H1 (cell line): Measurements from ENCODE around the gene HDHD2. TPM values are rescaled to one million over a fixed set of nuclear protein-coding genes. Genes with fewer than 3 reads are reported as not detected.

ENCODE experiments used
- CTCF ChIA-PET: fragments of 300-600 bp; sonication (Branson Sonifier 250); formaldehyde crosslinking; loops from one replicate; lab custom pipeline; 2021; ENCODE audit not compliant: partially characterized antibody; lab: Charles Lee
- POLR2A ChIA-PET: fragments of 300-600 bp; sonication (Branson Sonifier 250); formaldehyde crosslinking; loops from one replicate; lab custom pipeline; 2021; ENCODE audit warnings: inconsistent platforms; ENCODE audit not compliant: partially characterized antibody; lab: Charles Lee
- DNase-seq, 2 experiments: peaks; one replicate each; pipeline versions ENCODE4 v3.0.0 to v3.0.0-alpha.2; 2010 to 2022; ENCODE audit warnings: low spot score in 2 of 2, low read depth in 1 of 2, mixed read lengths in 1 of 2
- FAIRE-seq: peaks from 2 replicates; lab custom pipeline; 2011; peaks lifted over from hg19 to GRCh38; lab: Jason Lieb, UNC
- H2AFZ ChIP-seq: 2 replicates; pipeline ENCODE4 v1.8.1; 2012; ENCODE audit warnings: low read length, inconsistent platforms
- H2AK5ac ChIP-seq: 2 replicates; pipeline ENCODE4 v1.6.1; 2013; ENCODE audit warnings: low read depth, low read length
- H2BK120ac ChIP-seq: replicated peaks from 2 replicates; pipeline ENCODE3; 2013; ENCODE audit warnings: low read depth, low read length, inconsistent platforms
- H2BK12ac ChIP-seq: 2 replicates; pipeline ENCODE4 v1.6.1; 2013; ENCODE audit warnings: low read depth, low read length
- H2BK15ac ChIP-seq: 2 replicates; pipeline ENCODE4 v1.6.1; 2013; ENCODE audit warnings: low read length
- H2BK20ac ChIP-seq: 2 replicates; pipeline ENCODE4 v1.6.1; 2013; ENCODE audit warnings: low read length
- H2BK5ac ChIP-seq: 2 replicates; pipeline ENCODE4 v1.6.1; 2013; ENCODE audit warnings: low read depth, low read length
- H3K14ac ChIP-seq: 2 replicates; pipeline ENCODE4 v1.6.1; 2013; ENCODE audit warnings: inconsistent platforms; ENCODE audit not compliant: insufficient read length
- H3K18ac ChIP-seq: 2 replicates; pipeline ENCODE4 v1.6.1; 2013; ENCODE audit warnings: low read length; ENCODE audit errors: extremely low read depth
- H3K23ac ChIP-seq: 2 replicates; pipeline ENCODE4 v1.6.1; 2013; ENCODE audit warnings: inconsistent platforms; ENCODE audit not compliant: insufficient read length
- H3K23me2 ChIP-seq: 2 replicates; pipeline ENCODE4 v1.6.1; 2013; ENCODE audit warnings: low read depth, low read length
- H3K27ac ChIP-seq: 2 replicates; pipeline ENCODE4 v1.6.1; 2011; ENCODE audit warnings: low read depth, low read length, inconsistent platforms
- H3K27me3 ChIP-seq, 4 experiments: replicated peaks in 1 of 4; 1 replicate in 1 of 4; 2 replicates in 3 of 4; pipeline versions ENCODE4 v1.6.1 to v1.8.1; 2011 to 2013; ENCODE audit warnings: low read length in 3 of 4, mild to moderate bottlenecking in 3 of 4, inconsistent platforms in 2 of 4, mixed read lengths in 2 of 4, moderate library complexity in 1 of 4; ENCODE audit not compliant: control insufficient read depth in 3 of 4, insufficient read depth in 3 of 4; ENCODE audit errors: extremely low read depth in 1 of 4
- H3K36me3 ChIP-seq, 4 experiments: 2 replicates each; pipeline versions ENCODE4 v1.6.1 to v1.8.1; 2011 to 2013; ENCODE audit warnings: mild to moderate bottlenecking in 4 of 4, low read length in 3 of 4, moderate library complexity in 2 of 4, control low read depth in 1 of 4, inconsistent platforms in 1 of 4; ENCODE audit not compliant: insufficient read depth in 4 of 4, control insufficient read depth in 2 of 4
- H3K4ac ChIP-seq: replicated peaks from 2 replicates; pipeline ENCODE3; 2013; ENCODE audit warnings: low read length, low read depth, mixed read lengths, inconsistent platforms; ENCODE audit not compliant: insufficient read length
- H3K4me1 ChIP-seq, 4 experiments: replicated peaks in 1 of 4; 1 replicate in 1 of 4; 2 replicates in 3 of 4; pipeline versions ENCODE4 v1.6.1 to v1.8.1; 2011 to 2013; ENCODE audit warnings: low read length in 3 of 4, inconsistent platforms in 2 of 4, mixed read lengths in 1 of 4; ENCODE audit not compliant: insufficient read depth in 4 of 4, control insufficient read depth in 3 of 4
- H3K4me2 ChIP-seq, 2 experiments: 2 replicates each; pipeline versions ENCODE4 v1.6.1 to v1.8.1; 2011 to 2013; ENCODE audit warnings: low read depth in 2 of 2, low read length in 2 of 2, control low read depth in 1 of 2, inconsistent platforms in 1 of 2, mild to moderate bottlenecking in 1 of 2; ENCODE audit not compliant: insufficient read depth in 1 of 2
- H3K4me3 ChIP-seq, 4 experiments: fragments of 200-600, 300-600 bp in 1 of 4; sonication (generic), shearing (Covaris generic), sonication (Bioruptor Twin) in 1 of 4; 2 replicates each; pipeline versions ENCODE4 v1.5.1 to v1.8.1; 2011 to 2016; ENCODE audit warnings: low read length in 4 of 4, low read depth in 3 of 4, control low read depth in 2 of 4, inconsistent platforms in 2 of 4, mild to moderate bottlenecking in 2 of 4, mixed read lengths in 1 of 4, moderate library complexity in 1 of 4; ENCODE audit not compliant: insufficient read depth in 2 of 4; ENCODE audit errors: extremely low read depth in 1 of 4
- H3K56ac ChIP-seq: replicated peaks from 2 replicates; pipeline ENCODE3; 2013; ENCODE audit warnings: low read depth, mild to moderate bottlenecking, mixed read lengths, low read length, inconsistent platforms; ENCODE audit not compliant: insufficient read length
- H3K79me1 ChIP-seq: 2 replicates; pipeline ENCODE4 v1.6.1; 2013; ENCODE audit warnings: low read depth, low read length, control low read depth
- H3K79me2 ChIP-seq, 2 experiments: 2 replicates each; pipeline versions ENCODE4 v1.6.1 to v1.8.1; 2012 to 2013; ENCODE audit warnings: low read length in 2 of 2, mild to moderate bottlenecking in 2 of 2, inconsistent platforms in 1 of 2; ENCODE audit not compliant: insufficient read depth in 2 of 2, control insufficient read depth in 1 of 2
- H3K9ac ChIP-seq, 4 experiments: replicated peaks in 1 of 4; 1 replicate in 1 of 4; 2 replicates in 3 of 4; pipeline versions ENCODE4 v1.6.1 to v1.8.1; 2011 to 2013; ENCODE audit warnings: low read depth in 3 of 4, low read length in 3 of 4, control low read depth in 2 of 4, mild to moderate bottlenecking in 2 of 4, moderate library complexity in 2 of 4, inconsistent platforms in 1 of 4; ENCODE audit errors: extremely low read depth in 1 of 4
- H3K9me3 ChIP-seq, 2 experiments: 2 replicates each; pipeline versions ENCODE4 v1.6.1 to v1.8.1; 2012 to 2013; ENCODE audit warnings: mild to moderate bottlenecking in 2 of 2, moderate library complexity in 2 of 2, control low read depth in 1 of 2, inconsistent platforms in 1 of 2, low read depth in 1 of 2, low read length in 1 of 2, mixed read lengths in 1 of 2; ENCODE audit not compliant: insufficient read depth in 2 of 2
- H4K20me1 ChIP-seq, 2 experiments: replicated peaks in 1 of 2; 2 replicates each; pipeline versions ENCODE3 to v1.8.1; 2011 to 2013; ENCODE audit warnings: inconsistent platforms in 2 of 2, low read length in 2 of 2, mild to moderate bottlenecking in 1 of 2; ENCODE audit not compliant: insufficient read depth in 2 of 2, control insufficient read depth in 1 of 2
- H4K5ac ChIP-seq: 2 replicates; pipeline ENCODE4 v1.6.1; 2013; ENCODE audit warnings: low read length, low read depth, mixed read lengths, inconsistent platforms; ENCODE audit not compliant: insufficient read length
- H4K8ac ChIP-seq: 2 replicates; pipeline ENCODE4 v1.8.0; 2013; ENCODE audit warnings: mild to moderate bottlenecking, moderate library complexity, low read length, inconsistent platforms; ENCODE audit not compliant: insufficient read depth; ENCODE audit errors: extremely low read depth
- H4K91ac ChIP-seq: replicated peaks from 2 replicates; pipeline ENCODE3; 2013; ENCODE audit warnings: low read length, mixed read lengths, inconsistent platforms; ENCODE audit not compliant: insufficient read length
- BACH1 ChIP-seq: IDR thresholded peaks from 2 replicates; pipeline ENCODE4 v1.6.1; 2012; ENCODE audit warnings: low read length, improper control_type of control experiment
- BCL11A ChIP-seq, 2 experiments: IDR thresholded peaks; one replicate each; pipeline ENCODE4 v1.6.1; 2011; ENCODE audit warnings: low read depth in 2 of 2, low read length in 2 of 2, mild to moderate bottlenecking in 2 of 2
- CEBPB ChIP-seq: IDR thresholded peaks from 2 replicates; pipeline ENCODE4 v1.6.1; 2012; ENCODE audit warnings: low read depth, low read length
- CTBP2 ChIP-seq: IDR thresholded peaks from 2 replicates; pipeline ENCODE4 v1.7.0; 2011; ENCODE audit warnings: borderline replicate concordance, mild to moderate bottlenecking, moderate library complexity, mixed read lengths, low read length; ENCODE audit not compliant: insufficient read depth, insufficient read length
- JUN ChIP-seq: IDR thresholded peaks from 2 replicates; pipeline ENCODE4 v1.6.1; 2011; ENCODE audit warnings: low read depth, mild to moderate bottlenecking, improper control_type of control experiment, low read length
- NRF1 ChIP-seq: IDR thresholded peaks from 2 replicates; pipeline ENCODE4 v1.6.1; 2011; ENCODE audit warnings: mild to moderate bottlenecking, low read depth, low read length, improper control_type of control experiment
- RAD21 ChIP-seq, 2 experiments: IDR thresholded peaks in 1 of 2; conservative IDR thresholded peaks in 1 of 2; 2 replicates each; pipeline ENCODE4 v1.6.1; 2011; ENCODE audit warnings: low read depth in 2 of 2, low read length in 2 of 2, improper control_type of control experiment in 1 of 2, inconsistent platforms in 1 of 2, mild to moderate bottlenecking in 1 of 2, moderate library complexity in 1 of 2
- RNF2 ChIP-seq: fragments of 200-900, 300-1000 bp; sonication (generic); IDR thresholded peaks from 2 replicates; pipeline ENCODE4 v1.7.1; 2016; ENCODE audit warnings: borderline replicate concordance, low read depth, mild to moderate bottlenecking, antibody characterized with exemption, low read length; ENCODE audit not compliant: poor library complexity, severe bottlenecking; ENCODE audit errors: missing control alignments
- RXRA ChIP-seq: IDR thresholded peaks from 2 replicates; pipeline ENCODE4 v1.6.1; 2011; ENCODE audit warnings: low read depth, mild to moderate bottlenecking, low read length, moderate library complexity; ENCODE audit not compliant: insufficient read depth
- SIX5 ChIP-seq: IDR thresholded peaks from 2 replicates; pipeline ENCODE4 v1.6.1; 2011; ENCODE audit warnings: mild to moderate bottlenecking, low read depth, low read length
- SP2 ChIP-seq: IDR thresholded peaks from 2 replicates; pipeline ENCODE4 v1.6.1; 2012; ENCODE audit warnings: mild to moderate bottlenecking, low read length, inconsistent platforms
- TAF1 ChIP-seq: IDR thresholded peaks from 2 replicates; pipeline ENCODE4 v1.6.1; 2011; ENCODE audit warnings: mild to moderate bottlenecking, low read depth, low read length
- WGBS, 2 experiments: shearing (Covaris generic) in 1 of 2; methylation state at CpG; one replicate each; pipeline versions ENCODE4 v1.1.6 to v1.1.7; 2013 to 2015; ENCODE audit warnings: low lambda C conversion rate in 2 of 2, mixed read lengths in 2 of 2, inconsistent platforms in 1 of 2, low coverage in 1 of 2, missing lambda C conversion rate in 1 of 2; ENCODE audit not compliant: insufficient replicate concordance in 2 of 2, insufficient coverage in 1 of 2, insufficient read length in 1 of 2; ENCODE audit errors: extremely low coverage in 1 of 2, missing lambda C conversion rate in 1 of 2; 5-methylcytosine and 5-hydroxymethylcytosine counted together
- polyA plus RNA-seq, 7 experiments: library from polyadenylated mRNA; depleted of rRNA in 3 of 7; stranded (reverse) in 5 of 7; unstranded in 2 of 7; fragments of >200 nt in 5 of 7; fragments of 200-250 nt in 2 of 7; gene quantifications; 1 replicate in 5 of 7; 2 replicates in 1 of 7; 4 replicates in 1 of 7; pipeline versions ENCODE4 v1.2.1 to v1.2.3, GENCODE V29; 2011 to 2013; ENCODE audit warnings: missing spikeins in 2 of 7, mixed read lengths in 2 of 7
- total RNA-seq: library from RNA; stranded (reverse); fragmentation: NEBNext Ultra II Directional; extraction: Animal tissue kit (Norgen Biotek cat#: 25700); gene quantifications from 2 replicates; pipeline ENCODE4 v1.2.1, GENCODE V29; 2021

Gene HDHD2
- total and polyA plus RNA-seq, 2 of the 8 experiments (the other 6 are each of a cell fraction or from before 2014, with no cell fraction given): 16.7 to 42.7 TPM

DNA sequence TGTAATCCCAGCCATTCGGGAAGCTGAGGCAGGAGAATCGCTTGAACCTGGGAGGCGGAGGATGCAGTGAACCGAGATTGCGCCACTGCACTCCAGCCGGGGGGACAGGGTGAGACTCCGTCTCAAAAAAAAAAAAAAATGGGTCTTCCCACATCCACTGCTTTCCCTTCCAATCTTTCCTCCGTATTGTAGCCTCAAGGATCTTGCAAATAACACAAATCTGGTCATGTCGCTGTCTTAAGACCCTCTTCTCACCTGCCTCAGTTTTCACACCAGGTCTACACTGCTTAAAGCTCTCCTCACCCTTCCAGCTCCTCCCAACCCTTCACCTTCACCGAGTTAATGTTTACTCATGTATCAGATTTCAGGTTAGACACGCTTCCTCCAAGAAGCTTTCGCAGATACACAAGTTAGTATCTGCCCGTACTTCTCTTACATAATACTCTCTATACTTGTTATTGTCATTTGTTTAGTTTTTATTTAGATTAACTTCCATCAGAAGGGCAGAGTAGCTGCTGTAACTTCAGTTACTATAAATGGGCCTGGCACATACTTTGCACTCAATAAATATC, 24.3 kb upstream of the HDHD2 start:
- Histone ChIP-seq H4K8ac (no peak overlapping the region), H3K23me2 (no peaks in the 10 kb centered on the region; the same call in 1 of the 2 replicates), H3K27me3 (no peaks in the 10 kb centered on the region), H3K79me2 (peaks cover 0 to 49% of the 10 kb centered on the region in 2 experiments; a peak in 3 of 4 replicates), H4K5ac (no peak overlapping the region), H2BK12ac (no peak overlapping the region), H3K56ac (no peak overlapping the region), H4K91ac (no peak overlapping the region), H3K4me1 (peaks cover 3 to 5% (median 4%) of the 10 kb centered on the region in 4 experiments; a peak in 5 of 7 replicates), H3K4me2 (peak overlapping the region; percentile 65 to 82), H3K27ac (no peak overlapping the region), H3K14ac (no peak overlapping the region), H2BK15ac (no peak overlapping the region), H2BK20ac (no peak overlapping the region), H3K18ac (no peak overlapping the region), H3K36me3 (peaks cover 0 to 2% (median 0%) of the 10 kb centered on the region in 4 experiments; a peak in 1 of 8 replicates), H3K23ac (no peak overlapping the region), H4K20me1 (peaks cover 0 to 4% of the 10 kb centered on the region in 2 experiments), H2BK120ac (no peak overlapping the region), H3K4ac (no peak overlapping the region), H3K9ac (peak overlapping the region in 1 of 4 experiments; percentile 28; a peak in 1 of 7 replicates), H2BK5ac (no peak overlapping the region), H2AFZ (no peak overlapping the region), H3K9me3 (no peaks in the 10 kb centered on the region), H3K79me1 (peaks cover 5% of the 10 kb centered on the region), H2AK5ac (no peak overlapping the region), H3K4me3 (peak overlapping the region in 3 of 4 experiments; percentile 82 to 95 (median 95); a peak in 5 of 8 replicates)
- ChIA-PET POLR2A (interaction anchor here (0.7 to 1.5 kb wide), 5 partner anchors 9 to 66 kb away, joined by 3 to 4 read pairs (median 3); no protein-coding TSS in a partner anchor), CTCF (interaction anchor here (0.5 to 1.2 kb wide), 2 partner anchors 30 to 32 kb away, joined by 3 to 4 read pairs; no protein-coding TSS in a partner anchor)
- DNase-seq (no peak), FAIRE-seq (no peak)
- TF ChIP-seq TAF1: no peak
- no peak for TF ChIP-seq JUN
- no peak for TF ChIP-seq CEBPB
- no peak for TF ChIP-seq NRF1
- no peak for TF ChIP-seq RNF2
- TF ChIP-seq RXRA: no peak
- no peak for TF ChIP-seq BCL11A (IDR thresholded peaks at IDR 0.05; ENCODE audit: low read depth in 2 of 2, low read length in 2 of 2)
- TF ChIP-seq RAD21 (IDR thresholded peaks at IDR 0.05 in 1 of 2, conservative IDR thresholded peaks at IDR 0.05 in 1 of 2; ENCODE audit: low read depth in 2 of 2, low read length in 2 of 2): no peak
- TF ChIP-seq BACH1: no peak
- TF ChIP-seq CTBP2: no peak
- no peak for TF ChIP-seq SIX5
- TF ChIP-seq SP2: no peak
- 82% methylated on average over 13 of the region's 13 CpGs; no CpG with 5 or more reads in 1 of the 2 experiments for WGBS, 2 experiments
